ENCODE results near the gene GRM2. TPM values are rescaled to one million over a fixed set of nuclear protein-coding genes. Genes with fewer than 3 reads are reported as not detected.

GRM2 gene
- total and polyA plus RNA-seq, 2 of the 8 experiments (the other 6 are each of a cell fraction or from before 2014, with no cell fraction given) = 3.9 to 10.5 TPM

DNA sequence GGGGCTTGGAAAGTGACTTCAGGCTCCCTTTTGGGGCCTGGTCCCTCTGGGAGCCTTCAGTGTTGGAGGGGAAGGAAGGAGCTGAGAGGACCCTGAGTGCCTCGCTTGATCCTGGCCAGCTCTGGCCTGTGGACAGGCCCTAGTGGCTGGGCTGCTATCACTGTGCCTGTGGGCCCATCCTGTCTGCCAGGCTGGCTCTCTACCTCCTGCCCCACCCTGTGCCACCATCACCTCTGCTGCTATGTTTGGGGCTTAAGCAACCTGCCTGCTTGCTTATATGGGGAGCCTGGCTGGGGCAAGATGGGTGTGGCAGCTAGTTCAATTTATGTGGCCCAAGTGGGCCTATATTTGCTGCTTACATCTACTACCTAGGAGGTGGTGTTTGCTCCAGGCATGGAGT, 28.7 kb upstream of the GRM2 start:
- WGBS, 2 experiments (ENCODE audit: extremely low coverage in 1 of 2, insufficient coverage in 1 of 2, insufficient read length in 1 of 2, insufficient replicate concordance in 2 of 2, low coverage in 1 of 2, low lambda C conversion rate in 2 of 2, missing lambda C conversion rate in 1 of 2) = 80% methylated on average over 1 of the region's 1 CpG; no CpG with 5 or more reads in 1 of the 2 experiments
- no peak for FAIRE-seq
- Histone ChIP-seq H3K18ac (ENCODE audit: extremely low read depth, low read length) (no peak overlapping the region), H2BK5ac (ENCODE audit: low read depth, low read length) (no peak overlapping the region), H3K79me2 (ENCODE audit: control insufficient read depth in 1 of 2, insufficient read depth in 2 of 2, low read length in 2 of 2) (no peaks in the 10 kb centered on the region), H3K4me1 (replicated peaks in 1 of 4; ENCODE audit: control insufficient read depth in 3 of 4, insufficient read depth in 4 of 4, low read length in 3 of 4) (peaks cover 0 to 9% (median 3%) of the 10 kb centered on the region in 4 experiments; a peak in 4 of 7 replicates), H2AK5ac (ENCODE audit: low read depth, low read length) (no peak overlapping the region), H4K91ac (replicated peaks; ENCODE audit: insufficient read length, low read length) (no peak overlapping the region), H2BK120ac (replicated peaks; ENCODE audit: low read depth, low read length) (no peak overlapping the region), H3K9ac (replicated peaks in 1 of 4; ENCODE audit: extremely low read depth in 1 of 4, low read depth in 3 of 4, low read length in 3 of 4) (no peak overlapping the region), H4K8ac (ENCODE audit: extremely low read depth, insufficient read depth, low read length) (no peak overlapping the region), H2BK15ac (ENCODE audit: low read length) (no peak overlapping the region), H3K4me3 (ENCODE audit: extremely low read depth in 1 of 4, insufficient read depth in 2 of 4, low read depth in 3 of 4, low read length in 4 of 4) (no peak overlapping the region), H3K27ac (ENCODE audit: low read depth, low read length) (no peak overlapping the region), H3K9me3 (ENCODE audit: insufficient read depth in 2 of 2, low read depth in 1 of 2, low read length in 1 of 2) (no peaks in the 10 kb centered on the region), H3K27me3 (replicated peaks in 1 of 4; ENCODE audit: control insufficient read depth in 3 of 4, extremely low read depth in 1 of 4, insufficient read depth in 3 of 4, low read length in 3 of 4) (no peaks in the 10 kb centered on the region), H3K23me2 (ENCODE audit: low read depth, low read length) (no peaks in the 10 kb centered on the region), H2AFZ (ENCODE audit: low read length) (no peak overlapping the region), H3K4me2 (ENCODE audit: insufficient read depth in 1 of 2, low read depth in 2 of 2, low read length in 2 of 2) (no peak overlapping the region), H3K79me1 (ENCODE audit: low read depth, low read length) (peaks cover 3% of the 10 kb centered on the region), H2BK12ac (ENCODE audit: low read depth, low read length) (no peak overlapping the region), H3K23ac (ENCODE audit: insufficient read length) (no peak overlapping the region), H4K20me1 (replicated peaks in 1 of 2; ENCODE audit: control insufficient read depth in 1 of 2, insufficient read depth in 2 of 2, low read length in 2 of 2) (no peaks in the 10 kb centered on the region), H2BK20ac (ENCODE audit: low read length) (0 out of 2 replicates have a peak overlapping the region, but pooled peaks have one; percentile 32), H3K56ac (replicated peaks; ENCODE audit: insufficient read length, low read depth, low read length) (no peak overlapping the region), H3K14ac (ENCODE audit: insufficient read length) (no peak overlapping the region), H4K5ac (ENCODE audit: insufficient read length, low read depth, low read length) (no peak overlapping the region), H3K36me3 (ENCODE audit: control insufficient read depth in 2 of 4, insufficient read depth in 4 of 4, low read length in 3 of 4) (no peaks in the 10 kb centered on the region), H3K4ac (replicated peaks; ENCODE audit: insufficient read length, low read depth, low read length) (no peak overlapping the region)
- DNase-seq (ENCODE audit: low read depth in 1 of 2, low spot score in 2 of 2) = no peak
- ChIA-PET POLR2A (ENCODE audit: partially characterized antibody) (no interaction called here), CTCF (ENCODE audit: partially characterized antibody) (interaction anchor here (0.5 to 6.4 kb wide), 4 partner anchors 11 to 177 kb away, joined by 3 to 123 read pairs (median 44); partner anchors contain the start of genes DCAF1 and TEX264)
- TF ChIP-seq SP2 (IDR thresholded peaks at IDR 0.05; ENCODE audit: low read length) = no peak
- no peak for TF ChIP-seq YY1 (IDR thresholded peaks at IDR 0.05; ENCODE audit: low read depth, low read length)
- no peak for TF ChIP-seq RAD21 (IDR thresholded peaks at IDR 0.05 in 1 of 2, conservative IDR thresholded peaks at IDR 0.05 in 1 of 2; ENCODE audit: low read depth in 2 of 2, low read length in 2 of 2)
- no peak for TF ChIP-seq CBX8 (IDR thresholded peaks at IDR 0.05; ENCODE audit: borderline replicate concordance, low read depth, low read length)
- TF ChIP-seq GABPA (IDR thresholded peaks at IDR 0.05; ENCODE audit: borderline replicate concordance, insufficient read depth, low read length) = no peak
- TF ChIP-seq CREB1 (IDR thresholded peaks at IDR 0.05) = no peak
- TF ChIP-seq PHF8 (conservative IDR thresholded peaks at IDR 0.05; ENCODE audit: low read depth, low read length) = no peak
- no peak for TF ChIP-seq RXRA (IDR thresholded peaks at IDR 0.05; ENCODE audit: insufficient read depth, low read depth, low read length)
- TF ChIP-seq TAF1 (IDR thresholded peaks at IDR 0.05; ENCODE audit: low read depth, low read length) = no peak
- TF ChIP-seq, protein P1, sequence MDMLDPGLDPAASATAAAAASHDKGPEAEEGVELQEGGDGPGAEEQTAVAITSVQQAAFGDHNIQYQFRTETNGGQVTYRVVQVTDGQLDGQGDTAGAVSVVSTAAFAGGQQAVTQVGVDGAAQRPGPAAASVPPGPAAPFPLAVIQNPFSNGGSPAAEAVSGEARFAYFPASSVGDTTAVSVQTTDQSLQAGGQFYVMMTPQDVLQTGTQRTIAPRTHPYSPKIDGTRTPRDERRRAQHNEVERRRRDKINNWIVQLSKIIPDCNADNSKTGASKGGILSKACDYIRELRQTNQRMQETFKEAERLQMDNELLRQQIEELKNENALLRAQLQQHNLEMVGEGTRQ (IDR thresholded peaks at IDR 0.05; ENCODE audit: low read length) = no peak
- TF ChIP-seq CHD1 (IDR thresholded peaks at IDR 0.05; ENCODE audit: low read depth, low read length) = no peak
- TF ChIP-seq POU5F1 (IDR thresholded peaks at IDR 0.05; ENCODE audit: low read depth, low read length) = no peak
- no peak for TF ChIP-seq ASH2L (IDR thresholded peaks at IDR 0.05; ENCODE audit: low read length)

Measured in H1 (cell line).